GM19035 (cell line): ENCODE measurements around the gene NNAT.
A peak's percentile ranks its signal among the peaks of the same experiment; 100 is the strongest.

Experiments used
- ATAC-seq: cut with Tn5 transposase; IDR thresholded peaks from one replicate; pipeline ENCODE4 v1.9.1; 2021; ENCODE audit not compliant: unreplicated experiment

NNAT gene

GRCh38 chr20:37523911-37524700 is 3.1 kb downstream of the NNAT start:
- no peak for ATAC-seq

- ATAC-seq: no peak
Observed at GRCh38 chr20:37524859-37525708, 4.0 kb downstream of the NNAT start.

DNA sequence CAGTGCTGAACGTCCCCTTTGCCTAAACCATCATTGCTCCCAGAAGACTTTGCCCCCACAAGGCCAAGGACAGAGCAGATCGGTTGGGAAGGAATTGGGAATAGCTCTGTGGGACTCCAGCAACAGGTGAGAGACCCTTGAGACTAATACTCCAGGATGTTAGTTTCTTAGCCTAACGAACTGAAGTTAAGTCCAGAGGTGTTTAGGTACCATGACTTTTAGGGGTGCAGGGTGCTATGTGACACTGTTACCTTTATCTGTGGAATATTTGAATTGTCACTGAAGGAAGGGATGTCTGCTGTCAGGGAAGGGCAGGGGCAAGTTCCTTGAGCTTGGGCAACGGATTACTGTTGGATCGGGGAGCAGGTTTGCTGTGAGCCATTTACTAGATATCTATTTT is 4.8 kb downstream of the NNAT start:
- ATAC-seq: no peak

DNA sequence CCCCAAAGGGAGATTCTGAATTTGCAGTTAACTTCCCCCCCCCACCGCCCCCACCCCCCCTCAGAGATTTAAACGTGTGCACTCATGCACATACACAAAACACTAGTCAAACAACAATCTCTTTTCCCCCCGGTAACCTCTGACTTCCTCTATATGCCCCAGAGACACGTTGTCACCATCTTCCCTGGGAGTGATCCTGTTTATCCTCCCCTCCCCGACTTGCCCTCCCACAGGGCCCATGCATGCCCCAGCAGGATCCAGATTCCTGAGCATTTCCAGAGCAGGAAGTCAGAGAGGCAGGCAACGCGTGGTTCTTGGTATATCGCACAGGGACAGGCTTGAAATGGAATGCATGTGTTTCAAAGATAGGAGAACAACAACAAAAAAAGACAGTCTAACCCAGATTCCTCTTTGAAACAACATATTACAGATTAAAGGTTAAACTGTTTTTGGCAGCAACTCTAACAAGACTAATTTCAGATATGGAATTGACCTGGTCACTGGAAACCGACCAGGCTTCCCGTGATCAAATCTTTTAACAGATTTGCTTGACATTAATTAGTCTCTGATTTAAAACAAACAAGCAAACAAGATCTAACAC is 5.3 kb downstream of the NNAT start:
- ATAC-seq: no peak

GRCh38 chr20:37526839-37527637 is 6.0 kb downstream of the NNAT start:
- no peak for ATAC-seq

- peak; percentile 86 for ATAC-seq
Observed at GRCh38 chr20:37527638-37528445, 6.8 kb downstream of the NNAT start, which contains the start of gene BLCAP. Gene BLCAP (minus strand): TSS chr20:37527876. CDS start chr20:37519174, 8,702 bp downstream.

- ATAC-seq: no peak
Observed at GRCh38 chr20:37528446-37529213, 7.6 kb downstream of the NNAT start.

GRCh38 chr20:37529214-37529967 is 8.3 kb downstream of the NNAT start:
- ATAC-seq: no peak

- no peak for ATAC-seq
Observed at GRCh38 chr20:37529968-37530600, 9.0 kb downstream of the NNAT start.

GRCh38 chr20:37530696-37531095 is 9.6 kb downstream of the NNAT start:
- ATAC-seq: no peak

DNA sequence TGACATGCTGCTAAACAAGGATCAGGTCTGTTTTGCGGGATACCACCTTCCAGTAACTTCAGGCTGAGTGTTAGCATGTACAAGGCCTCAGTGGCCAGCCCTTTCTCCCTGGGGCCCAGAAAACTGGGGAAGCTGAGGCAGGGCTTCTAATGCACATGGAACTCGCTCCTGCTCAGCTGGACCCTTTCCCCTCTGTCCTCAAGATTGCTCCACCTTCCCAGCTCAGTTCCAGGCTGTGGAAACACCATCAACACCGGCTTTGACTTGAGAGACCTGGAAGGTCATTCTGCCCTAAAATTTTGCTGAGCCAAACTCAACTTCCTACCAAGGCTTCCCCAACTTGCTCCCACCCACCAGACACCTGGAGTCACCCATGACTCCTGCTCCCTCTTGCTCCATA is 10.8 kb downstream of the NNAT start:
- no peak for ATAC-seq

- ATAC-seq: no peak
Observed at GRCh38 chr20:37533154-37533715, 12.2 kb downstream of the NNAT start.

- peak; percentile 89 for ATAC-seq
Observed at GRCh38 chr20:37534401-37535157, 13.5 kb downstream of the NNAT start.

- no peak for ATAC-seq
Observed at GRCh38 chr20:37535443-37536132, 14.5 kb downstream of the NNAT start.

DNA sequence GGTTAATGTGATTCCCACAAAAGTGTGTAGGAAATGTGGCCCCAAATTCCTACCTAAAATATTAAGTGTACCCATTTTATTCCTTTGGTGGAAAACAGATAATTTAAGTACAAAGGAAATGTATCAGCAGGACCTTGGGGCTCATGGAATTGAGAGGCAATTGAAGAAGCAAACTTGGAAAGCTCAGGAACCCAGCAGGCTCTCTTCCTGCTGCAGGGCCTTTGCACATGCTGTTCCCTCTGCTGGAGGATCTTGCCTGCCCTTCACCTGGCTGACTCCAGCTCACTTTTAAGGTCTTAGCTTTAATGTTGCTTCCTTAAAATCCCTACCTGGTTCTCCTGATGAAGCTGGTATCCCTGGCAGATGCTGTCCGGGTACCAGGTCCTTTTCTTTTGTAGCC is 16.5 kb downstream of the NNAT start:
- no peak for ATAC-seq

DNA sequence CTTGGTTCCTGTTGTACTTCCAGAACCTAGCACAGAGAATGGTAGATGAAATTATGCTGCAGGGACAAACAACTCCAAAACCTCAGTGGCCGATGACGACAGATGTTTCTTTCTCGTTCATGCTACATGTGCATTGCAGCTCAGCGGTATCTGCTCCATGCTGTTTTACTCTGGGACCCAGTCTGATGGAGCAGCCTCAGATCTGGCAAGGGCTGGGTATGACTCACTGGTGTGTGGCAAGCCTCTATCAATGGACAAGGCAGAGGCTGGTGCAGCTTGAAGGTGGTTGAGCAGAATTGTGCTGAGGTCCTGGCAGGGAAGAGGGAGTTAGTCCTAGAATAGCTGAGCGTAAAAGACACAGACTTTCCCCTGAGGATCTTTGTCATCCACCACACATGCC is 17.0 kb downstream of the NNAT start:
- no peak for ATAC-seq
